C4-2B (cell line): Measurements from ENCODE around the gene ADGRE3.

Experiments
- H3K27ac ChIP-seq: fragments of 450-650 bp; 2 replicates; pipeline ENCODE4 v1.5.1; 2017
- CTCF ChIP-seq: fragments of 450-650 bp; conservative IDR thresholded peaks from 2 replicates; pipeline ENCODE4 v1.5.1; 2017; ENCODE audit warnings: mild to moderate bottlenecking
- ZFX ChIP-seq: fragments of 450-650 bp; IDR thresholded peaks from 2 replicates; pipeline ENCODE4 v1.6.1; 2017

The ADGRE3 gene

GRCh38 chr19:14670408-14670807 is 4.2 kb downstream of the ADGRE3 start:
- no peak overlapping the region for H3K27ac ChIP-seq

GRCh38 chr19:14669940-14670339 is 4.7 kb downstream of the ADGRE3 start:
- no peak overlapping the region for H3K27ac ChIP-seq
- TF ChIP-seq ZFX (no peak), CTCF (no peak)

More at GRCh38 chr19:14670408-14670807, 4.2 kb downstream of the ADGRE3 start:
- TF ChIP-seq ZFX, result no peak

GRCh38 chr19:14661372-14661924 is 13.2 kb downstream of the ADGRE3 start:
- no peak overlapping the region for H3K27ac ChIP-seq
- TF ChIP-seq ZFX (no peak), CTCF (no peak)

- TF ChIP-seq ZFX (no peak), CTCF (no peak)
- H3K27ac ChIP-seq, result no peak overlapping the region
Measured at GRCh38 chr19:14659874-14660489, 14.7 kb downstream of the ADGRE3 start.

GRCh38 chr19:14655726-14656125 is 18.9 kb downstream of the ADGRE3 start:
- TF ChIP-seq CTCF (no peak), ZFX (no peak)

GRCh38 chr19:14654786-14655560 is 19.7 kb downstream of the ADGRE3 start:
- TF ChIP-seq ZFX (no peak), CTCF (no peak)
- no peak overlapping the region for H3K27ac ChIP-seq

More at GRCh38 chr19:14655726-14656125, 18.9 kb downstream of the ADGRE3 start:
- H3K27ac ChIP-seq, result no peak overlapping the region

- no peak overlapping the region for H3K27ac ChIP-seq
- TF ChIP-seq ZFX (no peak), CTCF (no peak)
Measured at GRCh38 chr19:14650161-14650560, 24.5 kb downstream of the ADGRE3 start.
